Uterus (tissue), 4 donors: ENCODE data around the gene SMIM24. TPM values are rescaled to one million over a fixed set of nuclear protein-coding genes. Genes with fewer than 3 reads are reported as not detected.
A peak's percentile ranks its signal among the peaks of the same experiment; 100 is the strongest.

ENCODE experiments used
- DNase-seq, 2 donors: peaks; one replicate each; pipeline ENCODE4 v3.0.0-alpha.2; 2019 to 2020
- H3K27ac ChIP-seq, 2 donors: fragments of 200-600 bp; sonication (generic); 1 replicate in 1 of 2; 2 replicates in 1 of 2; pipeline ENCODE4 v1.5.1; 2016 to 2018
- H3K27me3 ChIP-seq, 2 donors: fragments of 200-600 bp; sonication (generic); one replicate each; pipeline ENCODE4 v1.5.1; 2018 to 2019; ENCODE audit warnings: control low read depth in 1 of 2
- H3K36me3 ChIP-seq, 2 donors: fragments of 200-600 bp; sonication (generic); one replicate each; pipeline ENCODE4 v1.5.1; 2019; ENCODE audit warnings: control low read depth in 1 of 2
- H3K4me1 ChIP-seq, 2 donors: fragments of 200-600 bp; sonication (generic); one replicate each; pipeline ENCODE4 v1.5.1; 2018 to 2019; ENCODE audit warnings: control low read depth in 1 of 2
- H3K4me3 ChIP-seq, 2 donors: fragments of 200-600 bp; sonication (generic); 1 replicate in 1 of 2; 2 replicates in 1 of 2; pipeline ENCODE4 v1.5.1; 2018 to 2019; ENCODE audit warnings: mild to moderate bottlenecking in 1 of 2
- H3K9me3 ChIP-seq, 2 donors: fragments of 200-600 bp; sonication (generic); one replicate each; pipeline ENCODE4 v1.5.1; 2019; ENCODE audit warnings: control low read depth in 1 of 2
- CTCF ChIP-seq, 4 experiments: fragments of 200-600 bp in 2 of 4; fragments of 450-650 bp in 2 of 4; sonication (generic) in 2 of 4; IDR thresholded peaks; one replicate each; pipeline ENCODE4 v1.5.1; 2016 to 2019; ENCODE audit warnings: antibody characterized with exemption in 4 of 4, mild to moderate bottlenecking in 2 of 4, moderate library complexity in 1 of 4
- POLR2A ChIP-seq, 2 donors: fragments of 450-650 bp; IDR thresholded peaks; one replicate each; pipeline ENCODE4 v1.6.1; 2016; ENCODE audit warnings: antibody characterized with exemption in 2 of 2, mild to moderate bottlenecking in 1 of 2, moderate library complexity in 1 of 2
- intact Hi-C: fragments of 100-400 bp; cut with DNase I; formaldehyde crosslinking; loops from one replicate; pipeline ENCODE4 v1.15.1; 2023; ENCODE audit warnings: low total_unique reads
- total RNA-seq, 4 donors: library from RNA; depleted of rRNA in 3 of 4; stranded (reverse); fragments of >200 nt in 3 of 4; gene quantifications; one replicate each; pipeline versions ENCODE4 v1.1.0 to v1.2.4, GENCODE V29; 2014 to 2023
- donor health status: DM: yes; HTN: yes; CAD: no.

Gene SMIM24
- total RNA-seq, 4 donors from 2014 or later = 0.97 TPM; not detected in 3

- intact Hi-C loops = no loop called here
- Histone ChIP-seq H3K4me3 (no peak overlapping the region), H3K27me3 (no peaks in the 10 kb centered on the region), H3K27ac (no peak overlapping the region), H3K36me3 (no peaks in the 10 kb centered on the region), H3K9me3 (no peaks in the 10 kb centered on the region), H3K4me1 (peaks cover 0 to 10% of the 10 kb centered on the region in 2 donors)
- TF ChIP-seq CTCF (IDR thresholded peaks at IDR 0.05) = no peak
- TF ChIP-seq POLR2A (IDR thresholded peaks at IDR 0.05) = no peak
- no peak for DNase-seq
Measured at GRCh38 chr19:3503036-3503572, 22.8 kb upstream of the SMIM24 start.

- H3K36me3 ChIP-seq = no peaks in the 10 kb centered on the region
- no peaks in the 10 kb centered on the region for H3K9me3 ChIP-seq
- DNase-seq = no peak
- H3K4me1 ChIP-seq = peaks cover 0 to 6% of the 10 kb centered on the region in 2 donors
- no peaks in the 10 kb centered on the region for H3K27me3 ChIP-seq
- intact Hi-C loops = no loop called here
- no peak for TF ChIP-seq POLR2A (IDR thresholded peaks at IDR 0.05)
- no peak for TF ChIP-seq CTCF (IDR thresholded peaks at IDR 0.05)
- no peak overlapping the region for H3K27ac ChIP-seq
- H3K4me3 ChIP-seq = no peak overlapping the region
Measured at GRCh38 chr19:3501780-3502179, 21.5 kb upstream of the SMIM24 start.

GRCh38 chr19:3500429-3501101, 20.2 kb upstream of the SMIM24 start, which contains the start of gene DOHH:
DOHH (minus strand) TSS chr19:3500674; CDS start chr19:3496814, 3,860 bp downstream.
- H3K4me3 ChIP-seq = peak within 1 kb of the TSS; percentile 74 to 75
- no peaks in the 10 kb centered on the region for H3K36me3 ChIP-seq
- TF ChIP-seq POLR2A (IDR thresholded peaks at IDR 0.05) (peak; percentile 18 to 53), CTCF (IDR thresholded peaks at IDR 0.05) (peak in 2 of 4 experiments; percentile 19 to 25)
- no peaks in the 10 kb centered on the region for H3K27me3 ChIP-seq
- peaks cover 0 to 6% of the 10 kb centered on the region in 2 donors for H3K4me1 ChIP-seq
- intact Hi-C loops = no loop called here
- peak; percentile 94 to 96 for DNase-seq
- H3K27ac ChIP-seq = peak within 1 kb of the TSS; percentile 87 to 88
- H3K9me3 ChIP-seq = no peaks in the 10 kb centered on the region

- Histone ChIP-seq H3K9me3 (no peaks in the 10 kb centered on the region), H3K4me3 (peak overlapping the region; percentile 74 to 75), H3K27me3 (no peaks in the 10 kb centered on the region), H3K4me1 (peaks cover 0 to 6% of the 10 kb centered on the region in 2 donors), H3K27ac (peak overlapping the region; percentile 87 to 88), H3K36me3 (no peaks in the 10 kb centered on the region)
- TF ChIP-seq CTCF (IDR thresholded peaks at IDR 0.05) = no peak
- no peak for DNase-seq
- intact Hi-C loops = no loop called here
Measured at GRCh38 chr19:3499738-3500428, 19.6 kb upstream of the SMIM24 start.
